CD4-positive, alpha-beta T cell (primary cell): ENCODE measurements around the gene MDM4. TPM values are rescaled to one million over a fixed set of nuclear protein-coding genes. Genes with fewer than 3 reads are reported as not detected.

Experiments
- ATAC-seq: fragments of 200-7000 bp; cut with Tn5 transposase; one replicate; pipeline ENCODE4 v1.10.0; 2022; ENCODE audit warnings: mild to moderate bottlenecking; ENCODE audit not compliant: poor library complexity
- CTCF ChIA-PET: fragments of 350-600 bp; sonication (Branson Sonifier 250); formaldehyde crosslinking; loops from one replicate; lab custom pipeline; 2021; ENCODE audit warnings: antibody characterized with exemption, inconsistent platforms; lab: Charles Lee
- POLR2A ChIA-PET: fragments of 350-600 bp; sonication (Branson Sonifier 250); formaldehyde crosslinking; loops from one replicate; lab custom pipeline; 2021; ENCODE audit warnings: antibody characterized with exemption, inconsistent platforms; lab: Charles Lee
- DNase-seq, 14 experiments: peaks; one replicate each; pipeline ENCODE4 v3.0.0-alpha.2; 2013 to 2020; ENCODE audit warnings: mixed read lengths in 2 of 14
- H3K27ac ChIP-seq, 2 donors: one replicate each; pipeline versions ENCODE4 v1.5.1 to v1.7.0; 2013; ENCODE audit warnings: low read length in 2 of 2, low read depth in 1 of 2, mild to moderate bottlenecking in 1 of 2
- H3K27me3 ChIP-seq, 2 experiments: 1 replicate in 1 of 2; 2 replicates in 1 of 2; pipeline versions ENCODE4 v1.6.1 to v1.7.0; 2013; ENCODE audit warnings: low read length in 2 of 2, control low read depth in 1 of 2, mild to moderate bottlenecking in 1 of 2, moderate library complexity in 1 of 2; ENCODE audit not compliant: insufficient read depth in 2 of 2, control insufficient read depth in 1 of 2
- H3K36me3 ChIP-seq: one replicate; pipeline ENCODE4 v1.6.1; 2013; ENCODE audit warnings: low read length, control low read depth; ENCODE audit not compliant: insufficient read depth
- H3K4me1 ChIP-seq: one replicate; pipeline ENCODE4 v1.6.1; 2013; ENCODE audit warnings: low read length, control low read depth; ENCODE audit not compliant: insufficient read depth
- H3K4me3 ChIP-seq: one replicate; pipeline ENCODE4 v1.5.1; 2013; ENCODE audit warnings: mild to moderate bottlenecking, low read length, moderate library complexity
- H3K9me3 ChIP-seq, 2 experiments: 1 replicate in 1 of 2; 2 replicates in 1 of 2; pipeline versions ENCODE4 v1.6.1 to v1.7.0; 2013; ENCODE audit warnings: low read length in 2 of 2, mild to moderate bottlenecking in 2 of 2, control low read depth in 1 of 2, moderate library complexity in 1 of 2; ENCODE audit not compliant: control insufficient read depth in 1 of 2, insufficient read depth in 1 of 2
- H3K27ac Mint-ChIP-seq: one replicate; pipeline ENCODE4 v1.8.0; 2020; ENCODE audit warnings: mixed read lengths
- H3K27me3 Mint-ChIP-seq: one replicate; pipeline ENCODE4 v1.8.0; 2021; ENCODE audit warnings: mixed read lengths
- H3K36me3 Mint-ChIP-seq: one replicate; pipeline ENCODE4 v1.8.0; 2021; ENCODE audit warnings: low read depth, mixed read lengths
- H3K4me1 Mint-ChIP-seq: one replicate; pipeline ENCODE4 v1.8.0; 2021; ENCODE audit warnings: low read depth, mixed read lengths
- H3K4me3 Mint-ChIP-seq: one replicate; pipeline ENCODE4 v1.8.0; 2020; ENCODE audit warnings: mild to moderate bottlenecking, mixed read lengths
- H3K9me3 Mint-ChIP-seq: one replicate; pipeline ENCODE4 v1.8.0; 2020; ENCODE audit warnings: mixed read lengths
- CTCF ChIP-seq: fragments of 200-600 bp; IDR thresholded peaks from one replicate; pipeline ENCODE4 v1.8.0; 2022; ENCODE audit warnings: antibody characterized with exemption, mild to moderate bottlenecking
- intact Hi-C, 2 experiments: fragments of 100-400 bp; cut with DNase I in 1 of 2; cut with micrococcal nuclease in 1 of 2; formaldehyde crosslinking; loops; one replicate each; pipeline versions ENCODE4 v1.15.1 to v1.9.0; 2023 to 2025; cut with DNase I, micrococcal nuclease
- total RNA-seq, 174 experiments: library from RNA in 2 of 174; stranded (reverse) in 2 of 174; gene quantifications; one replicate each; pipeline ENCODE4 v1.2.3 and lab custom pipeline; 2021 to 2026

The MDM4 gene
- total RNA-seq, 2 experiments from 2014 or later = 260 to 266 TPM

GRCh38 chr1:204598319-204598969 lies 82.2 kb downstream of the MDM4 start:
- Mint-ChIP-seq H3K27me3 (no peaks in the 10 kb centered on the region), H3K4me1 (no peaks in the 10 kb centered on the region), H3K4me3 (no peak overlapping the region), H3K9me3 (no peaks in the 10 kb centered on the region), H3K36me3 (peaks cover 38% of the 10 kb centered on the region), H3K27ac (no peak overlapping the region)
- Histone ChIP-seq H3K9me3 (no peaks in the 10 kb centered on the region), H3K4me1 (no peaks in the 10 kb centered on the region), H3K4me3 (no peak overlapping the region), H3K27me3 (no peaks in the 10 kb centered on the region), H3K27ac (no peak overlapping the region), H3K36me3 (no peaks in the 10 kb centered on the region)
- CTCF ChIA-PET = no interaction called here
- intact Hi-C loops = no loop called here
- TF ChIP-seq CTCF = no peak
- POLR2A ChIA-PET = no interaction called here
- ATAC-seq (no peak), DNase-seq (no peak)

- Mint-ChIP-seq H3K4me1 (no peaks in the 10 kb centered on the region), H3K27ac (no peak overlapping the region), H3K36me3 (peaks cover 36% of the 10 kb centered on the region), H3K4me3 (no peak overlapping the region), H3K9me3 (no peaks in the 10 kb centered on the region), H3K27me3 (no peaks in the 10 kb centered on the region)
- Histone ChIP-seq H3K4me3 (no peak overlapping the region), H3K36me3 (no peaks in the 10 kb centered on the region), H3K27me3 (no peaks in the 10 kb centered on the region), H3K4me1 (no peaks in the 10 kb centered on the region), H3K27ac (no peak overlapping the region), H3K9me3 (no peaks in the 10 kb centered on the region)
- no peak for TF ChIP-seq CTCF
- POLR2A ChIA-PET = no interaction called here
- CTCF ChIA-PET = no interaction called here
- intact Hi-C loops = no loop called here
- DNase-seq = no peak
- ATAC-seq = no peak
Measured at GRCh38 chr1:204599098-204599497, 82.9 kb downstream of the MDM4 start.

GRCh38 chr1:204599596-204599995 lies 83.4 kb downstream of the MDM4 start:
- H3K4me1 Mint-ChIP-seq = no peaks in the 10 kb centered on the region
- no peak overlapping the region for H3K4me3 Mint-ChIP-seq
- H3K27ac Mint-ChIP-seq = no peak overlapping the region
- H3K36me3 Mint-ChIP-seq = peaks cover 36% of the 10 kb centered on the region
- no peak for TF ChIP-seq CTCF
- Histone ChIP-seq H3K9me3 (no peaks in the 10 kb centered on the region), H3K4me1 (no peaks in the 10 kb centered on the region), H3K27ac (no peak overlapping the region), H3K36me3 (no peaks in the 10 kb centered on the region), H3K27me3 (no peaks in the 10 kb centered on the region), H3K4me3 (no peak overlapping the region)
- no peaks in the 10 kb centered on the region for H3K9me3 Mint-ChIP-seq
- CTCF ChIA-PET = no interaction called here
- POLR2A ChIA-PET = no interaction called here
- DNase-seq (no peak), ATAC-seq (no peak)
- intact Hi-C loops = no loop called here
- no peaks in the 10 kb centered on the region for H3K27me3 Mint-ChIP-seq
